ENCODE measurements around the gene BMP8A.

DNA sequence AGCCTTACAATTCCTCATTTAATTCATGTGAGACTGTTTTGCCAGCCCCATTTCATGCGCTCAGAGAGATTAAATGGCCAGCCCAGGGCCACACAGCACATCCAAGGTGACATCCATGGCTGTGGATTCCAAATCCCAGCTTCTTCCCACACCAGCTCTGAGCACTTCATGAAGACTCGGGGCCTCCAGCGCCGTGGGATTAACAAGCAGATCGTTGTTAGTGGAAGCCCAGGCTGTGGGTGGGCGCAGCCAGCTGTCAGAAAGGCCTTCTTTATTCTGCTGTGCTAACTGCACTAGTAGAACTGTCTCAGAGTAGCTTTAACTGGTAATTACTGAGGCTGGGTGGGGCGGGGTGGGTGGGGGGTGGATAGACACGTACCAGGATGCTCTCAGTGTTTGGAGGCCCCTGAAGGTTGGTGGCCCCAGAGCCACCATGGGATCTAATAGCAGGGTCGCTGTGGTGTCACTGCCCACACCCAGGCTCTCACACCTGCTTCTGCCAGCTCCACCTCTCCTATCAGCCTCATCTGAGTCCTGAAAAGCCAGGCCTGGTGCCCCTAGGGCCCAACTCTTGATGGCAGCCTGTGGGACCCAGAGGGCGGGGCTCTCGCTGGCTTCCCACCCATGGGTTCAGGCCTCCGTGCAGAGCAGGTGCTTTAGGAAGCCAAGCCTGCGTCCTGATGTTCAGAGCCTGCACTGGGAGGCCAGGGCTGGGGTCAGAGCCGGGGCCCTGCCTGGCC lies 3.4 kb downstream of the BMP8A start:
- TF ChIP-seq, protein P1, sequence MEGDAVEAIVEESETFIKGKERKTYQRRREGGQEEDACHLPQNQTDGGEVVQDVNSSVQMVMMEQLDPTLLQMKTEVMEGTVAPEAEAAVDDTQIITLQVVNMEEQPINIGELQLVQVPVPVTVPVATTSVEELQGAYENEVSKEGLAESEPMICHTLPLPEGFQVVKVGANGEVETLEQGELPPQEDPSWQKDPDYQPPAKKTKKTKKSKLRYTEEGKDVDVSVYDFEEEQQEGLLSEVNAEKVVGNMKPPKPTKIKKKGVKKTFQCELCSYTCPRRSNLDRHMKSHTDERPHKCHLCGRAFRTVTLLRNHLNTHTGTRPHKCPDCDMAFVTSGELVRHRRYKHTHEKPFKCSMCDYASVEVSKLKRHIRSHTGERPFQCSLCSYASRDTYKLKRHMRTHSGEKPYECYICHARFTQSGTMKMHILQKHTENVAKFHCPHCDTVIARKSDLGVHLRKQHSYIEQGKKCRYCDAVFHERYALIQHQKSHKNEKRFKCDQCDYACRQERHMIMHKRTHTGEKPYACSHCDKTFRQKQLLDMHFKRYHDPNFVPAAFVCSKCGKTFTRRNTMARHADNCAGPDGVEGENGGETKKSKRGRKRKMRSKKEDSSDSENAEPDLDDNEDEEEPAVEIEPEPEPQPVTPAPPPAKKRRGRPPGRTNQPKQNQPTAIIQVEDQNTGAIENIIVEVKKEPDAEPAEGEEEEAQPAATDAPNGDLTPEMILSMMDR (IDR thresholded peaks at IDR 0.05): no peak
- no peak for TF ChIP-seq EP300 (IDR thresholded peaks at IDR 0.05)

All from gastroesophageal sphincter (tissue), 3 donors.